ENCODE measurements around the gene PLA2G4F.

The PLA2G4F gene

GRCh38 chr15:42111924-42112323 lies 44.5 kb downstream of the PLA2G4F start:
- DNase-seq (ENCODE audit: extremely low read depth, low read depth), result no peak
- no peak overlapping the region for H3K4me3 ChIP-seq (replicated peaks; ENCODE audit: low read depth, low read length)
- TF ChIP-seq CTCF (IDR thresholded peaks at IDR 0.05; ENCODE audit: low read depth, low read length, missing control alignments), result no peak

GRCh38 chr15:42110367-42110766 lies 46.1 kb downstream of the PLA2G4F start:
- no peak for DNase-seq (ENCODE audit: extremely low read depth, low read depth)
- no peak for TF ChIP-seq CTCF (IDR thresholded peaks at IDR 0.05; ENCODE audit: low read depth, low read length, missing control alignments)
- H3K4me3 ChIP-seq (replicated peaks; ENCODE audit: low read depth, low read length), result no peak overlapping the region

- TF ChIP-seq CTCF (IDR thresholded peaks at IDR 0.05; ENCODE audit: low read depth, low read length, missing control alignments), result no peak
- H3K4me3 ChIP-seq (replicated peaks; ENCODE audit: low read depth, low read length), result no peak overlapping the region
- no peak for DNase-seq (ENCODE audit: extremely low read depth, low read depth)
Observed at GRCh38 chr15:42108806-42109205, 47.6 kb downstream of the PLA2G4F start.

- no peak for DNase-seq (ENCODE audit: extremely low read depth, low read depth)
- H3K4me3 ChIP-seq (replicated peaks; ENCODE audit: low read depth, low read length), result no peak overlapping the region
- no peak for TF ChIP-seq CTCF (IDR thresholded peaks at IDR 0.05; ENCODE audit: low read depth, low read length, missing control alignments)
Observed at GRCh38 chr15:42108189-42108588, 48.2 kb downstream of the PLA2G4F start.

GRCh38 chr15:42107473-42107872 lies 49.0 kb downstream of the PLA2G4F start:
- no peak for DNase-seq (ENCODE audit: extremely low read depth, low read depth)
- TF ChIP-seq CTCF (IDR thresholded peaks at IDR 0.05; ENCODE audit: low read depth, low read length, missing control alignments), result no peak
- no peak overlapping the region for H3K4me3 ChIP-seq (replicated peaks; ENCODE audit: low read depth, low read length)

GRCh38 chr15:42106288-42106687 lies 50.1 kb downstream of the PLA2G4F start:
- H3K4me3 ChIP-seq (replicated peaks; ENCODE audit: low read depth, low read length), result no peak overlapping the region
- DNase-seq (ENCODE audit: extremely low read depth, low read depth), result no peak
- TF ChIP-seq CTCF (IDR thresholded peaks at IDR 0.05; ENCODE audit: low read depth, low read length, missing control alignments), result no peak
